H1 (cell line): ENCODE results near the gene PVR.

Experiments used
- BCL11A ChIP-seq, 2 experiments: IDR thresholded peaks; one replicate each; pipeline ENCODE4 v1.6.1; 2011; ENCODE audit warnings: low read depth in 2 of 2, low read length in 2 of 2, mild to moderate bottlenecking in 2 of 2
- EP300 ChIP-seq, 2 experiments: IDR thresholded peaks; 1 replicate in 1 of 2; 2 replicates in 1 of 2; pipeline ENCODE4 v1.6.1; 2011 to 2012; ENCODE audit warnings: low read depth in 2 of 2, low read length in 2 of 2, mild to moderate bottlenecking in 2 of 2, borderline replicate concordance in 1 of 2, inconsistent platforms in 1 of 2, moderate library complexity in 1 of 2
- TF ChIP-seq, protein P1 (sequence below), 3 experiments: IDR thresholded peaks; 1 replicate in 2 of 3; 2 replicates in 1 of 3; pipeline versions ENCODE4 v1.5.1 to v1.6.1; 2011; ENCODE audit warnings: low read length in 3 of 3, mild to moderate bottlenecking in 3 of 3, inconsistent platforms in 2 of 3, low read depth in 1 of 3, moderate library complexity in 1 of 3; ENCODE audit not compliant: insufficient read depth in 1 of 3; ENCODE audit errors: control extremely low read depth in 1 of 3

DNA sequence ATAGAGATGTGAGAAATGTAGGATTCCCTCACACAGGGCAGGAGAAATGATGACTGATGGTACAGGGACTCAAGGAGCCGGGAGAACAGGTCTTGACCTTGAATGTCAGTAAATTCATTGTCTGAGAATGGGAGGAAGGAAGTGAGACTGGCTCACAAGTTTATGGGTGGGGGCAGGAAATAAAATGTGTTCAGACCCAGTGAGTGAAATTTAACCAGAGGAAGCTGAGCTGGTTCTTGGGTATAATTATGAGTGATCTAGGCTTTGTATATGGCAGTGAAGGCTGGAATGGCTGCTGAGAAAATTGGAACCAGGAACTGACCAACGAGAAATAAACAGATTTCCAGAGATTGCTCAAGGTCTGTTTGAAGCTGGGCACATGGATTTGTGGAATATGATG lies 36.7 kb upstream of the PVR start:
- no peak for TF ChIP-seq EP300 (IDR thresholded peaks at IDR 0.05; ENCODE audit: borderline replicate concordance in 1 of 2, low read depth in 2 of 2, low read length in 2 of 2)
- TF ChIP-seq, protein P1, sequence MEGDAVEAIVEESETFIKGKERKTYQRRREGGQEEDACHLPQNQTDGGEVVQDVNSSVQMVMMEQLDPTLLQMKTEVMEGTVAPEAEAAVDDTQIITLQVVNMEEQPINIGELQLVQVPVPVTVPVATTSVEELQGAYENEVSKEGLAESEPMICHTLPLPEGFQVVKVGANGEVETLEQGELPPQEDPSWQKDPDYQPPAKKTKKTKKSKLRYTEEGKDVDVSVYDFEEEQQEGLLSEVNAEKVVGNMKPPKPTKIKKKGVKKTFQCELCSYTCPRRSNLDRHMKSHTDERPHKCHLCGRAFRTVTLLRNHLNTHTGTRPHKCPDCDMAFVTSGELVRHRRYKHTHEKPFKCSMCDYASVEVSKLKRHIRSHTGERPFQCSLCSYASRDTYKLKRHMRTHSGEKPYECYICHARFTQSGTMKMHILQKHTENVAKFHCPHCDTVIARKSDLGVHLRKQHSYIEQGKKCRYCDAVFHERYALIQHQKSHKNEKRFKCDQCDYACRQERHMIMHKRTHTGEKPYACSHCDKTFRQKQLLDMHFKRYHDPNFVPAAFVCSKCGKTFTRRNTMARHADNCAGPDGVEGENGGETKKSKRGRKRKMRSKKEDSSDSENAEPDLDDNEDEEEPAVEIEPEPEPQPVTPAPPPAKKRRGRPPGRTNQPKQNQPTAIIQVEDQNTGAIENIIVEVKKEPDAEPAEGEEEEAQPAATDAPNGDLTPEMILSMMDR (IDR thresholded peaks at IDR 0.05; ENCODE audit: control extremely low read depth in 1 of 3, insufficient read depth in 1 of 3, low read depth in 1 of 3, low read length in 3 of 3): no peak
- TF ChIP-seq BCL11A (IDR thresholded peaks at IDR 0.05; ENCODE audit: low read depth in 2 of 2, low read length in 2 of 2): no peak
